Measurements from ENCODE around the gene NUP210. TPM values are rescaled to one million over a fixed set of nuclear protein-coding genes. Genes with fewer than 3 reads are reported as not detected.

NUP210 gene
- total and polyA plus RNA-seq, 2 of the 13 experiments (the other 11 are each of a cell fraction or from before 2014, with no cell fraction given): 31.6 to 35.2 TPM

GRCh38 chr3:13281507-13282357, 138.4 kb downstream of the NUP210 start (continued):
- TF ChIP-seq GABPA (IDR thresholded peaks at IDR 0.05; ENCODE audit: low read depth, low read length) (no peak), GABPA (CRISPR knock-in tag; IDR thresholded peaks at IDR 0.05; ENCODE audit: low read depth) (no peak), ZNF761 (CRISPR knock-in tag; conservative IDR thresholded peaks at IDR 0.05) (no peak), FOXO4 (CRISPR knock-in tag; conservative IDR thresholded peaks at IDR 0.05) (no peak), ZNF614 (CRISPR knock-in tag; IDR thresholded peaks at IDR 0.05; ENCODE audit: borderline replicate concordance) (no peak), CREB3 (CRISPR knock-in tag; IDR thresholded peaks at IDR 0.05) (no peak), GTF3A (CRISPR knock-in tag; conservative IDR thresholded peaks at IDR 0.05) (0 out of 2 replicates have a peak, but pooled peaks have one; percentile 56), HMGXB3 (CRISPR knock-in tag; IDR thresholded peaks at IDR 0.05; ENCODE audit: borderline replicate concordance) (no peak), ZSCAN9 (CRISPR knock-in tag; IDR thresholded peaks at IDR 0.05; ENCODE audit: borderline replicate concordance) (no peak), MAFF (IDR thresholded peaks at IDR 0.05; ENCODE audit: low read depth, low read length) (no peak), NCOA5 (CRISPR knock-in tag; IDR thresholded peaks at IDR 0.05) (no peak), ZNF790 (CRISPR knock-in tag; IDR thresholded peaks at IDR 0.05; ENCODE audit: borderline replicate concordance) (no peak), ZNF652 (CRISPR knock-in tag; IDR thresholded peaks at IDR 0.05; ENCODE audit: borderline replicate concordance, low read depth) (no peak)
- TF ChIP-seq, protein P1, sequence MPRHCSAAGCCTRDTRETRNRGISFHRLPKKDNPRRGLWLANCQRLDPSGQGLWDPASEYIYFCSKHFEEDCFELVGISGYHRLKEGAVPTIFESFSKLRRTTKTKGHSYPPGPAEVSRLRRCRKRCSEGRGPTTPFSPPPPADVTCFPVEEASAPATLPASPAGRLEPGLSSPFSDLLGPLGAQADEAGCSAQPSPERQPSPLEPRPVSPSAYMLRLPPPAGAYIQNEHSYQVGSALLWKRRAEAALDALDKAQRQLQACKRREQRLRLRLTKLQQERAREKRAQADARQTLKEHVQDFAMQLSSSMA (CRISPR knock-in tag; IDR thresholded peaks at IDR 0.05): no peak
- TF ChIP-seq, protein P2, sequence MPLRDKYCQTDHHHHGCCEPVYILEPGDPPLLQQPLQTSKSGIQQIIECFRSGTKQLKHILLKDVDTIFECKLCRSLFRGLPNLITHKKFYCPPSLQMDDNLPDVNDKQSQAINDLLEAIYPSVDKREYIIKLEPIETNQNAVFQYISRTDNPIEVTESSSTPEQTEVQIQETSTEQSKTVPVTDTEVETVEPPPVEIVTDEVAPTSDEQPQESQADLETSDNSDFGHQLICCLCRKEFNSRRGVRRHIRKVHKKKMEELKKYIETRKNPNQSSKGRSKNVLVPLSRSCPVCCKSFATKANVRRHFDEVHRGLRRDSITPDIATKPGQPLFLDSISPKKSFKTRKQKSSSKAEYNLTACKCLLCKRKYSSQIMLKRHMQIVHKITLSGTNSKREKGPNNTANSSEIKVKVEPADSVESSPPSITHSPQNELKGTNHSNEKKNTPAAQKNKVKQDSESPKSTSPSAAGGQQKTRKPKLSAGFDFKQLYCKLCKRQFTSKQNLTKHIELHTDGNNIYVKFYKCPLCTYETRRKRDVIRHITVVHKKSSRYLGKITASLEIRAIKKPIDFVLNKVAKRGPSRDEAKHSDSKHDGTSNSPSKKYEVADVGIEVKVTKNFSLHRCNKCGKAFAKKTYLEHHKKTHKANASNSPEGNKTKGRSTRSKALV (CRISPR knock-in tag; IDR thresholded peaks at IDR 0.05): peak; percentile 69; the same call in 1 of the 2 replicates
- TF ChIP-seq, protein P3, sequence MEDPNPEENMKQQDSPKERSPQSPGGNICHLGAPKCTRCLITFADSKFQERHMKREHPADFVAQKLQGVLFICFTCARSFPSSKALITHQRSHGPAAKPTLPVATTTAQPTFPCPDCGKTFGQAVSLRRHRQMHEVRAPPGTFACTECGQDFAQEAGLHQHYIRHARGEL (CRISPR knock-in tag; IDR thresholded peaks at IDR 0.05): 0 out of 2 replicates have a peak, but pooled peaks have one; percentile 47
- TF ChIP-seq, protein P4, sequence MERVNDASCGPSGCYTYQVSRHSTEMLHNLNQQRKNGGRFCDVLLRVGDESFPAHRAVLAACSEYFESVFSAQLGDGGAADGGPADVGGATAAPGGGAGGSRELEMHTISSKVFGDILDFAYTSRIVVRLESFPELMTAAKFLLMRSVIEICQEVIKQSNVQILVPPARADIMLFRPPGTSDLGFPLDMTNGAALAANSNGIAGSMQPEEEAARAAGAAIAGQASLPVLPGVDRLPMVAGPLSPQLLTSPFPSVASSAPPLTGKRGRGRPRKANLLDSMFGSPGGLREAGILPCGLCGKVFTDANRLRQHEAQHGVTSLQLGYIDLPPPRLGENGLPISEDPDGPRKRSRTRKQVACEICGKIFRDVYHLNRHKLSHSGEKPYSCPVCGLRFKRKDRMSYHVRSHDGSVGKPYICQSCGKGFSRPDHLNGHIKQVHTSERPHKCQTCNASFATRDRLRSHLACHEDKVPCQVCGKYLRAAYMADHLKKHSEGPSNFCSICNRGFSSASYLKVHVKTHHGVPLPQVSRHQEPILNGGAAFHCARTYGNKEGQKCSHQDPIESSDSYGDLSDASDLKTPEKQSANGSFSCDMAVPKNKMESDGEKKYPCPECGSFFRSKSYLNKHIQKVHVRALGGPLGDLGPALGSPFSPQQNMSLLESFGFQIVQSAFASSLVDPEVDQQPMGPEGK (CRISPR knock-in tag; IDR thresholded peaks at IDR 0.05): no peak

All from HepG2 (cell line).